ENCODE results near the gene RNF112.
"Not testable (repeated sequence)": the region's sequence is repeated elsewhere in the genome, so short reads cannot be mapped to it uniquely, and the experiment has no call there.

Gene RNF112

GRCh38 chr17:19449656-19450055 is 38.6 kb downstream of the RNF112 start:
- no peak for DNase-seq

- DNase-seq = no peak
Measured at GRCh38 chr17:19453296-19453695, 42.3 kb downstream of the RNF112 start.

DNA sequence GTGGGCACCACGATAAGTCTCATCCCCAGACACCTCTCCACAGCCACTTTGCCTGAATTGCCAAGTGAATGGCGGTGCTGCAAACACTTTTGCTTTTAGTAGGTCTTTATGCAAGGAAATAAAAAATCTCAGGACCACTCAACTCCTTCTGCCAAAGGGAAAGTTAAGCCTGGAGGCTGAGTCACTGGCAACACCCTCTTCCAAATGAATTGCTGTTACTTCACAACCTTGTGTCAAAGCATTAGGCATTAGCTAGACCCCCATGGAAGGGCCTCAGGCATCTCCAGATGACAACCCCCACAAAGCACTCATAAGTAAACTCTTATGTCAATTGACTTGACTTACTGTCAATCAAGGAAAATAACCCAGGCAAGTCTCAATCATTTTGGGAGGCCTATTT is 43.0 kb downstream of the RNF112 start:
- no peak for DNase-seq

DNA sequence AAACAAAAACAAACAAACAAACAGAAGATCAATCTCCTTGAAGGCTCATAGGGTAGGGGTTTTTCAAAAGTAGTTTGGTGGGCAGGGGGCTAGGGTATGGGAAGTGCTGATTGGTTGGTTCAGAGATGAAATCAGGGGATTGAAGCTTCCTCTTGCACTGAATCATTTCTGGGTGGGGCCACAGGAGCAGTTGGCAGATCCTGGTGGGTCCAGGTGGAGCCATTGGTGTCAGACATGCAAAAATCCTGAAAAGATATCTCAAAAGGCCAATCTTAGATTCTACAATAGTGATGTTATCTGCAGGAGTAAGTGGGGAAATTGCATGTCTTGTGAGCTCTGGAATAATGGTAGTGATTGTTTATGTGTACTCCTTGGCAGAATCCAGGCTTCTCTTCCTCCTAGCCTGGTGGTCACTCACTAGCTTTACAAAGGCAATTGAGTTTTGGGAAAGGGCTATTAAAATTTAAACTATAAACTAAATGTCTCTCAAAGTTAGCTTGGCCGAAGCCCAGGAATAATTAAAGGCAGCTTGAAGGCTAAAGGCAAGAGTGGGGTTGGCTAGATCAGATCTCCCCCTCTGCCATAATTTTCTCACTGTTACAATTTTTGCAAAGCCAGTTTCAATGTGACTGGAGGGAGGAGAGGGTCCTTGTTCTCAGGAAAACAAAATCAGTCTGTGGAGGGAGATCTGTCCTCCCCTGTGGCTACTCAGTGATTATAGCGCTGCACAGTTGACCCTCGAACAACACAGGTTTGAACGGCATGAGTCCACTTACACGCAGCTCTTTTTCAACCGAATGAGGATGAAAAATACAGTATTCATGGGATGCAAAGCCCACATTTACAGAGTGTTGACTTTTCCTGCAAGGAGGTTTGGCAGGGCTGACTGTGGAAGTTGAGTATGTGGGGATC is 45.2 kb downstream of the RNF112 start:
- DNase-seq = no peak

DNA sequence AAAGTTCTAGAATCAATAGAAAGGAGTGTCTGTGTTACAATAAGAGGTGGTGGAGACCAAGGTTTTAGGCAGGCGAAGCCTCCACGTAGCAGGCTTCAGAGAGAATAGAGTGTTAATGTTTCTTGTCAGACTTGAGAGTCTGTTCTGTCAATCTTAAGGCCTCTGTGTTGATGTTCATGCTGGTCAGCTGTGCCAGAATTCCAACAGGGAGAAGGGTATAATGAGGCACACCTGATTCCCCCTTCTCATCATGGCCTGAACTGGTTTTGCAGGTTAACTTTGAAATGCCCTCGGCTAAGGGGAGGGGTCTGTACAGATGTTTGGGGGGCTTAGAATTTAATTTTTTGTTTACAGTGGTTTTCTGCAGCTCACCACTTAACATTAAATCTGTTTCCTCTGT is 46.0 kb downstream of the RNF112 start:
- no peak for DNase-seq

- no peak for DNase-seq
Measured at GRCh38 chr17:19457830-19458271, 46.8 kb downstream of the RNF112 start.

GRCh38 chr17:19458481-19458880 is 47.4 kb downstream of the RNF112 start:
- not testable (repeated sequence) for DNase-seq

GRCh38 chr17:19459018-19459655 is 48.1 kb downstream of the RNF112 start:
- not testable (repeated sequence) for DNase-seq

- no peak for DNase-seq
Measured at GRCh38 chr17:19460700-19461099, 49.7 kb downstream of the RNF112 start.

DNA sequence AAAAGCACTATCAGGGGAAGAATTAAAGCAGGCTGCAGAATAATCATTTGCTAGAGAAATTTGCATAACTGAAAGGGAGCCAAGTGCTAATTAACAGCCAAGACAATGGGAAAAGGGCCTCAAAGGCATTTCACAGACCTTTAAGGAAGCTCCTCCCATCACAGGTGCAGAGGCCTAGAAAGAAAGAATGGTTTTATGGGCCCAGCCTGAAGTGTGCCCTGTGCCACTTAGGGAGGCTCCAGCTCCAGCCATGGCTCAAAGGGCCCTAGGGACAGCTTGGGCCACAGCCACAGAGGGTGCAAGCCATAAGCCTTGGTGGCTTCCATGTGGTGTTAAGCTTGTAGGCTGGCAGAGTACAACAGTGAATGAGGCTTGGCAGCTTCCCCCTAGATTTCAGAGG is 50.1 kb downstream of the RNF112 start:
- DNase-seq = no peak

DNA sequence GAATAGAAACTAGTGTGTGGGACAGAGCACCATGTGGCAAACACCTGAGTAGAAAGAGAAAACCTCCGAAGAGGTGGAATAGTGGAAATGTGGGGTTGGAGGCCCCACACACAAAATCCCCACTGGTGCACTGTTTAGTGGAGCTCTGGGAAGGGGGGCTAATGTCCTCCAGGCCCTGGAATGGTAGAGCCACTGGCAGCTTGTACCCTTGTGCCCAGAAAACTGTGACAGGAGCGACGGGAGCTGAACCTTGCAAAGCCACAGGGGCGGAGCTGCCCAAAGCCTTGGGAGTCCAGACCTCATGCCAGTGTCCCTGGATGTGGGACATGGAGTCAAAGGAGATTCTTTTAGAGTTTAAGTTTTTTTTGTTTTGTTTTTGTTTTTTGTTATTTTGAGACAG is 50.6 kb downstream of the RNF112 start:
- DNase-seq = no peak

- not testable (repeated sequence) for DNase-seq
Measured at GRCh38 chr17:19462456-19463035, 51.5 kb downstream of the RNF112 start.

DNA sequence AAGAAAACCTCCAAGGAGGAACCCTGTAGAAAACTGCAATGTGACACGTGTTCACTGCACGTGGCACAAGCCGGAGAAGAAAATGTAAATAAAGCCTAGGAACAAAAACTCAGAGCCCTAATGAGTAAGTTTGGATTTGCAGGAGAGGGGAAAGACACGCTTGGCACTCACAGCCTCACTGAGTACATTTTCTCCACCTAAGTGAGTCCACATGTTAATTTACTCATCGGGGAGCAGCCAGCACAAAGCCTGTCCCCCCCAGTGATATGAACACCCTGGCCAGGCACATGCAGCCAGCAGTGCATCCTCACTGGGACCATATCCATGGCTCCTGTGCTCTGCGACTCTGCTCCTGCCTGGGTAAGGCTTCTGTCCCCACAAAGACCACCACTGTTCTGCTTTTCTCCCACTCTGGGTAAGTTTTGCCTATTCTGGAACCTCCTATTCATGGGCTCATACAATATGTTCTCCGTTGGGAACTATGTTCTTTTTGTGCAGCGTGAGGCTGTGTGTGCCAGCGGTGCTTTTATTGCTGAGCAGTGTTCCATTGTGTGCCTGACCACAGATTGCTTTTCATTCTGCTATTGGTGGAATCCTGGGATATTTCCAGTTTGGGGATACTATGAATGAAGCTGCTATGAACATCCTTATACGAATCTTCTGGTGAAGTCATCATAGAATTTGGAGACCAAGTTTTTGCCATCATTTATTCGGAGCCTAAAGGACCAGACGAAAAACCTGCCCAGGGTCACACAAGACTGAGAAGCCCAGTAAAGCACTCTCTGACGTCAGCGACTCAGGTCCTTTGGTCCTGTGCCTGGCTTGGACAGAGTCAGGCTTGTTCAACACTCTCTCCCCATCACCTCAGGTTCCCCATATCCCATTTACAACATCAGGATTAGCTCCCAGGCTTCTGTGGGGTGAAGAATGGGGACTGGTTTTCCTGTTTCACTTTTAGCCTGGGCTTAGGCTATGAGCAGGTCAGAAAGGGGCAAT is 53.3 kb downstream of the RNF112 start:
- DNase-seq = no peak
